ENCODE measurements around the gene TSSK1B. TPM values are rescaled to one million over a fixed set of nuclear protein-coding genes. Genes with fewer than 3 reads are reported as not detected.

Gene TSSK1B
- total and polyA plus RNA-seq, 2 donors (not counting 1 experiment from before 2014, with no cell fraction given): 0.50 TPM; not detected in 1

DNA sequence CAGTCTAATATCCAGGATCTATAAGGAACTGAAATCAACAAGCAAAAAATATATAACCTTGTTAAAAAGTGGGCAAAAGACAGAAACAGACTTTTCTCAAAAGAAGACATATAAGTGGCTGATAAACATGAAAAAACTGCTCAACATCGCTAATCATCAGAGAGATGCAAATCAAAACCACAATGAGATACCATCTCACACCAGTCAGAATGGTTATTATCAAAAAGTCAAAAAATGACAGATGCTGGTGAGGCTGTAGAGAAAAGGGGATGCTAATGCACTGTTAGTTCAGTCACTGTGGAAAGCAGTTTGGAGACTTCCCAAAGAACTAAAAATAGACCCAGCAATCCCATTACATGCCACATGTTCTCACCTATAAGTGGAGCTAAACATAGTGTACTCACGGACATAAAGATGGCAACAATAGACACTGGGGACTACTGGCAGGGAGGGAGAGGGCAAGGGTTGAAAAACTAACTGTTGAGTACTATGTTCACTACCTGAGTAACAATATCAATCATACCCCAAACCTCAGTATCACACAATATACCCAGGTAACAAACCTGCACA lies 11.7 kb upstream of the TSSK1B start:
- Histone ChIP-seq H2AFZ (ENCODE audit: low read length) (no peak overlapping the region), H3K4me1 (ENCODE audit: control insufficient read depth, extremely low read depth, insufficient read depth, low read length) (no peaks in the 10 kb centered on the region), H3K4me2 (ENCODE audit: extremely low read depth, insufficient read depth, low read length) (no peak overlapping the region), H3K27ac (ENCODE audit: insufficient read depth, low read length) (no peak overlapping the region), H3K36me3 (ENCODE audit: control insufficient read depth, insufficient read depth, low read length) (no peaks in the 10 kb centered on the region), H3K79me2 (ENCODE audit: control insufficient read depth, insufficient read depth, low read length) (no peaks in the 10 kb centered on the region), H3K4me3 (replicated peaks in 1 of 4; ENCODE audit: control extremely low read depth in 1 of 4, insufficient read depth in 1 of 4, low read depth in 3 of 4, low read length in 4 of 4) (no peak overlapping the region), H3K9me3 (ENCODE audit: control insufficient read depth, insufficient read depth, low read depth, low read length) (no peaks in the 10 kb centered on the region), H3K27me3 (ENCODE audit: control insufficient read depth, insufficient read depth, low read length) (no peaks in the 10 kb centered on the region), H3K9ac (ENCODE audit: insufficient read depth, low read length) (no peak overlapping the region), H4K20me1 (ENCODE audit: control insufficient read depth, extremely low read depth, insufficient read depth, low read length) (no peaks in the 10 kb centered on the region)
- DNase-seq (ENCODE audit: low read depth in 2 of 2): no peak
- TF ChIP-seq EZH2 (IDR thresholded peaks at IDR 0.05; ENCODE audit: low read length, missing control alignments) (no peak), CTCF (conservative IDR thresholded peaks at IDR 0.05 in 1 of 2, IDR thresholded peaks at IDR 0.05 in 1 of 2; ENCODE audit: low read depth in 1 of 2, low read length in 2 of 2) (no peak)

GRCh38 chr5:113437111-113437510 lies 2.3 kb upstream of the TSSK1B start:
- Histone ChIP-seq H3K4me3 (replicated peaks in 1 of 4; ENCODE audit: control extremely low read depth in 1 of 4, insufficient read depth in 1 of 4, low read depth in 3 of 4, low read length in 4 of 4) (no peak overlapping the region), H3K4me1 (ENCODE audit: control insufficient read depth, extremely low read depth, insufficient read depth, low read length) (no peaks in the 10 kb centered on the region), H3K9ac (ENCODE audit: insufficient read depth, low read length) (no peak overlapping the region), H3K36me3 (ENCODE audit: control insufficient read depth, insufficient read depth, low read length) (no peaks in the 10 kb centered on the region), H4K20me1 (ENCODE audit: control insufficient read depth, extremely low read depth, insufficient read depth, low read length) (no peaks in the 10 kb centered on the region), H2AFZ (ENCODE audit: low read length) (no peak overlapping the region), H3K27me3 (ENCODE audit: control insufficient read depth, insufficient read depth, low read length) (no peaks in the 10 kb centered on the region), H3K79me2 (ENCODE audit: control insufficient read depth, insufficient read depth, low read length) (no peaks in the 10 kb centered on the region), H3K4me2 (ENCODE audit: extremely low read depth, insufficient read depth, low read length) (no peak overlapping the region), H3K27ac (ENCODE audit: insufficient read depth, low read length) (no peak overlapping the region), H3K9me3 (ENCODE audit: control insufficient read depth, insufficient read depth, low read depth, low read length) (no peaks in the 10 kb centered on the region)
- DNase-seq (ENCODE audit: low read depth in 2 of 2): no peak
- TF ChIP-seq EZH2 (IDR thresholded peaks at IDR 0.05; ENCODE audit: low read length, missing control alignments): no peak
- TF ChIP-seq CTCF (conservative IDR thresholded peaks at IDR 0.05 in 1 of 2, IDR thresholded peaks at IDR 0.05 in 1 of 2; ENCODE audit: low read depth in 1 of 2, low read length in 2 of 2): no peak

- no peak for TF ChIP-seq EZH2 (IDR thresholded peaks at IDR 0.05; ENCODE audit: low read length, missing control alignments)
- TF ChIP-seq CTCF (conservative IDR thresholded peaks at IDR 0.05 in 1 of 2, IDR thresholded peaks at IDR 0.05 in 1 of 2; ENCODE audit: low read depth in 1 of 2, low read length in 2 of 2): no peak
- DNase-seq (ENCODE audit: low read depth in 2 of 2): no peak
- Histone ChIP-seq H3K27me3 (ENCODE audit: control insufficient read depth, insufficient read depth, low read length) (no peaks in the 10 kb centered on the region), H3K27ac (ENCODE audit: insufficient read depth, low read length) (no peak overlapping the region), H3K4me2 (ENCODE audit: extremely low read depth, insufficient read depth, low read length) (no peak overlapping the region), H3K4me1 (ENCODE audit: control insufficient read depth, extremely low read depth, insufficient read depth, low read length) (no peaks in the 10 kb centered on the region), H3K4me3 (replicated peaks in 1 of 4; ENCODE audit: control extremely low read depth in 1 of 4, insufficient read depth in 1 of 4, low read depth in 3 of 4, low read length in 4 of 4) (no peak overlapping the region), H3K9me3 (ENCODE audit: control insufficient read depth, insufficient read depth, low read depth, low read length) (no peaks in the 10 kb centered on the region), H2AFZ (ENCODE audit: low read length) (no peak overlapping the region), H3K36me3 (ENCODE audit: control insufficient read depth, insufficient read depth, low read length) (no peaks in the 10 kb centered on the region), H4K20me1 (ENCODE audit: control insufficient read depth, extremely low read depth, insufficient read depth, low read length) (no peaks in the 10 kb centered on the region), H3K79me2 (ENCODE audit: control insufficient read depth, insufficient read depth, low read length) (no peaks in the 10 kb centered on the region), H3K9ac (ENCODE audit: insufficient read depth, low read length) (no peak overlapping the region)
Observed at GRCh38 chr5:113435575-113435974, 786 bp upstream of the TSSK1B start.

Data from fibroblast of lung (primary cell).